Panc1 (cell line): Measurements from ENCODE around the gene GPR26. TPM values are rescaled to one million over a fixed set of nuclear protein-coding genes. Genes with fewer than 3 reads are reported as not detected.

Experiments
- ATAC-seq: fragments of 200-7000 bp; cut with Tn5 transposase; 2 replicates; pipeline ENCODE4 v1.9.1; 2020; ENCODE audit warnings: mild to moderate bottlenecking, moderate library complexity
- BruUV-seq: library from RNA; stranded (reverse); fragments of 400-500 nt; replicated peaks from 2 replicates; lab custom pipeline; 2021; lab: Mats Ljungman, UMichigan
- CTCF ChIA-PET: fragments of 300-600 bp; sonication (Branson Sonifier 250); formaldehyde crosslinking; loops from one replicate; lab custom pipeline; 2022; ENCODE audit warnings: antibody characterized with exemption; lab: Charles Lee
- POLR2A ChIA-PET: fragments of 300-600 bp; sonication (Branson Sonifier 250); formaldehyde crosslinking; loops from one replicate; lab custom pipeline; 2022; ENCODE audit warnings: antibody characterized with exemption; lab: Charles Lee
- DNase-seq: peaks from one replicate; pipeline ENCODE4 v3.0.0-alpha.2; 2010; ENCODE audit warnings: low read depth, low spot score
- H3K27ac ChIP-seq: 2 replicates; pipeline ENCODE4 v1.5.1; 2011; ENCODE audit warnings: mild to moderate bottlenecking, low read length, inconsistent platforms
- H3K27me3 ChIP-seq: fragments of 200-500 bp; sonication (Bioruptor generic); 2 replicates; pipeline ENCODE4 v1.6.0; 2014; ENCODE audit warnings: low read length, inconsistent platforms; ENCODE audit not compliant: control insufficient read depth, insufficient read depth
- H3K36me3 ChIP-seq: fragments of 200-500 bp; sonication (Bioruptor generic); 2 replicates; pipeline ENCODE4 v1.5.1; 2014; ENCODE audit warnings: inconsistent platforms, mild to moderate bottlenecking, low read length, moderate library complexity; ENCODE audit not compliant: control insufficient read depth, insufficient read depth
- H3K4me1 ChIP-seq: 2 replicates; pipeline ENCODE4 v1.5.1; 2011; ENCODE audit warnings: inconsistent platforms, mild to moderate bottlenecking, low read length, moderate library complexity; ENCODE audit not compliant: control insufficient read depth, insufficient read depth
- H3K4me3 ChIP-seq, 2 experiments: 2 replicates each; pipeline ENCODE4 v1.5.1; 2011 to 2012; ENCODE audit warnings: low read depth in 2 of 2, low read length in 2 of 2, mild to moderate bottlenecking in 2 of 2, inconsistent platforms in 1 of 2, moderate library complexity in 1 of 2
- H3K9me3 ChIP-seq: fragments of 200-500 bp; sonication (Bioruptor generic); 2 replicates; pipeline ENCODE4 v1.5.1; 2014; ENCODE audit warnings: low read depth, mild to moderate bottlenecking, inconsistent platforms, low read length, moderate library complexity; ENCODE audit not compliant: control insufficient read depth, insufficient read depth
- CTCF ChIP-seq: fragments of 450-650 bp; IDR thresholded peaks from 2 replicates; pipeline ENCODE4 v1.5.1; 2017; ENCODE audit warnings: mild to moderate bottlenecking
- POLR2AphosphoS5 ChIP-seq: IDR thresholded peaks from 2 replicates; pipeline ENCODE4 v1.6.1; 2012; ENCODE audit warnings: mild to moderate bottlenecking, low read depth, low read length, moderate library complexity
- SIN3A ChIP-seq: IDR thresholded peaks from 2 replicates; pipeline ENCODE4 v1.6.1; 2012; ENCODE audit warnings: low read depth, mild to moderate bottlenecking, low read length, moderate library complexity, borderline replicate concordance; ENCODE audit not compliant: insufficient read depth
- TCF7L2 ChIP-seq: IDR thresholded peaks from 2 replicates; pipeline ENCODE4 v1.6.1; 2011; ENCODE audit warnings: mild to moderate bottlenecking, low read depth, low read length, inconsistent platforms
- in situ Hi-C: cut with HindIII; loops from 2 replicates; pipeline ENCODE4 v1.10.0; 2016; ENCODE audit warnings: low sequenced_read_pairs, low pct_unique_long_range_greater_than_20kb
- intact Hi-C: fragments of 100-400 bp; cut with micrococcal nuclease; formaldehyde crosslinking; loops from one replicate; pipeline ENCODE4 v1.10.0; 2022; ENCODE audit not compliant: unreplicated experiment
- total RNA-seq: library from RNA; stranded (reverse); gene quantifications from one replicate; pipeline ENCODE4 v1.2.1, GENCODE V29; 2021; ENCODE audit not compliant: unreplicated experiment
- TF ChIP-seq, protein P1 (sequence below), 2 experiments: IDR thresholded peaks; 2 replicates each; pipeline ENCODE4 v1.6.1; 2011 to 2012; ENCODE audit warnings: low read depth in 2 of 2, control low read depth in 1 of 2, low read length in 1 of 2, mild to moderate bottlenecking in 1 of 2, moderate library complexity in 1 of 2; ENCODE audit not compliant: insufficient read depth in 1 of 2

GPR26 gene
- total RNA-seq, 1 experiment from 2014 or later, result not detected

- Histone ChIP-seq H3K27ac (no peak overlapping the region), H3K4me3 (no peak overlapping the region), H3K36me3 (no peaks in the 10 kb centered on the region), H3K27me3 (peaks cover 27% of the 10 kb centered on the region; the same call in 1 of the 2 replicates), H3K4me1 (no peaks in the 10 kb centered on the region), H3K9me3 (no peaks in the 10 kb centered on the region)
- BruUV-seq, result no TSS peak
- in situ Hi-C loops, result no loop called here
- no peak for TF ChIP-seq SIN3A
- no peak for TF ChIP-seq TCF7L2
- TF ChIP-seq, protein P1, sequence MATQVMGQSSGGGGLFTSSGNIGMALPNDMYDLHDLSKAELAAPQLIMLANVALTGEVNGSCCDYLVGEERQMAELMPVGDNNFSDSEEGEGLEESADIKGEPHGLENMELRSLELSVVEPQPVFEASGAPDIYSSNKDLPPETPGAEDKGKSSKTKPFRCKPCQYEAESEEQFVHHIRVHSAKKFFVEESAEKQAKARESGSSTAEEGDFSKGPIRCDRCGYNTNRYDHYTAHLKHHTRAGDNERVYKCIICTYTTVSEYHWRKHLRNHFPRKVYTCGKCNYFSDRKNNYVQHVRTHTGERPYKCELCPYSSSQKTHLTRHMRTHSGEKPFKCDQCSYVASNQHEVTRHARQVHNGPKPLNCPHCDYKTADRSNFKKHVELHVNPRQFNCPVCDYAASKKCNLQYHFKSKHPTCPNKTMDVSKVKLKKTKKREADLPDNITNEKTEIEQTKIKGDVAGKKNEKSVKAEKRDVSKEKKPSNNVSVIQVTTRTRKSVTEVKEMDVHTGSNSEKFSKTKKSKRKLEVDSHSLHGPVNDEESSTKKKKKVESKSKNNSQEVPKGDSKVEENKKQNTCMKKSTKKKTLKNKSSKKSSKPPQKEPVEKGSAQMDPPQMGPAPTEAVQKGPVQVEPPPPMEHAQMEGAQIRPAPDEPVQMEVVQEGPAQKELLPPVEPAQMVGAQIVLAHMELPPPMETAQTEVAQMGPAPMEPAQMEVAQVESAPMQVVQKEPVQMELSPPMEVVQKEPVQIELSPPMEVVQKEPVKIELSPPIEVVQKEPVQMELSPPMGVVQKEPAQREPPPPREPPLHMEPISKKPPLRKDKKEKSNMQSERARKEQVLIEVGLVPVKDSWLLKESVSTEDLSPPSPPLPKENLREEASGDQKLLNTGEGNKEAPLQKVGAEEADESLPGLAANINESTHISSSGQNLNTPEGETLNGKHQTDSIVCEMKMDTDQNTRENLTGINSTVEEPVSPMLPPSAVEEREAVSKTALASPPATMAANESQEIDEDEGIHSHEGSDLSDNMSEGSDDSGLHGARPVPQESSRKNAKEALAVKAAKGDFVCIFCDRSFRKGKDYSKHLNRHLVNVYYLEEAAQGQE (IDR thresholded peaks at IDR 0.05; ENCODE audit: insufficient read depth in 1 of 2, low read depth in 2 of 2, low read length in 1 of 2), result no peak
- TF ChIP-seq POLR2AphosphoS5, result no peak
- no peak for TF ChIP-seq CTCF
- CTCF ChIA-PET, result no interaction called here
- intact Hi-C loops, result no loop called here
- DNase-seq, result no peak
- POLR2A ChIA-PET, result no interaction called here
- ATAC-seq, result no peak
Measured at GRCh38 chr10:123675811-123676210, 9.7 kb downstream of the GPR26 start.

DNA sequence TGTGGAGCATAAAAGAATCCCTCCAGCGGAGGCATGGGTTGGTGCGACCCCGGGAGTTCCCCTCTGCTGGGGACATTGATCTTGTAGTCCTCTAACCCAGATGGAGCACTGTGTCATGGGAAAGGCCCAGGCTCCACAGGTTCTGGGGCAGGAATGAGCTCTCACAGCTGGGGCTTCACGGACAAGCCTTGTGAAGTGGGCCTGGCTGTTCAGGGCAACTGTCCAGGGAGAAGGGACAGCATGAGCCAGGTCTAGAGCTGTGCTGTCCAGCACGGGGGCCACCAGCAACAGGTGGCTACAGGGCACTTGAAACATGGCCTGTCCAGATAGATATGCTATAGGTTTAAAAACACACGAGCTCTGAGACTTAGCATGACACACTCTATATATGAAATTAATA is 11.4 kb downstream of the GPR26 start:
- DNase-seq (no peak), ATAC-seq (no peak)
- H3K4me3 ChIP-seq, result no peak overlapping the region
- peaks cover 26% of the 10 kb centered on the region; the same call in 1 of the 2 replicates for H3K27me3 ChIP-seq
- ChIA-PET POLR2A (no interaction called here), CTCF (no interaction called here)
- H3K36me3 ChIP-seq, result no peaks in the 10 kb centered on the region
- BruUV-seq, result no TSS peak
- in situ Hi-C loops (no loop called here), intact Hi-C loops (no loop called here)
- H3K27ac ChIP-seq, result no peak overlapping the region
- TF ChIP-seq TCF7L2 (no peak), CTCF (no peak), POLR2AphosphoS5 (no peak), SIN3A (no peak)
- TF ChIP-seq, protein P1 (IDR thresholded peaks at IDR 0.05; ENCODE audit: insufficient read depth in 1 of 2, low read depth in 2 of 2, low read length in 1 of 2), result no peak
- no peaks in the 10 kb centered on the region for H3K9me3 ChIP-seq
- H3K4me1 ChIP-seq, result no peaks in the 10 kb centered on the region
